GM21367 (cell line): Measurements from ENCODE around the gene EVA1A.

Experiments
- ATAC-seq: cut with Tn5 transposase; IDR thresholded peaks from one replicate; pipeline ENCODE4 v1.9.1; 2021; ENCODE audit not compliant: unreplicated experiment

The EVA1A gene

GRCh38 chr2:75458201-75458600, 102.5 kb downstream of the EVA1A start:
- ATAC-seq, result no peak

DNA sequence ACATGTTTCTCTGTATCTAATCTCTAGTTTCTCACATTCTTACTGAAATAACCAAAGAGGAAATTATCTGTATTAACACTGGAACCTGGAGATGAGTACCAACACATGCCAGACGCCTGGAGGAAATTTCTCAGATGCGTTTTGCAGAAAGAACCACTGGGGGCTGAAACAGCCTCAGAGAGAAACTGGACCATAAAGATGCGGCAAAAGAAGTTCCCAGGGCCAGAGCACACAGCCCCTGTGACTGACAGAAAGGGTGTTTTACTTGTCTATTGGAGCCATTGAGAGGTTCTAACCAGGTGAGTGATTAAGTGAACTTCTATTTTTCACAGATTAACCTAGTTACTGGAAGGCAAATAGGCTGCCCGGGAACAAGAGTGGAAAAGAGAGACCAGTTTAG, 103.9 kb downstream of the EVA1A start:
- ATAC-seq, result no peak

- ATAC-seq, result no peak
Observed at GRCh38 chr2:75456111-75456510, 104.6 kb downstream of the EVA1A start.

GRCh38 chr2:75454241-75454620, 106.5 kb downstream of the EVA1A start:
- no peak for ATAC-seq

DNA sequence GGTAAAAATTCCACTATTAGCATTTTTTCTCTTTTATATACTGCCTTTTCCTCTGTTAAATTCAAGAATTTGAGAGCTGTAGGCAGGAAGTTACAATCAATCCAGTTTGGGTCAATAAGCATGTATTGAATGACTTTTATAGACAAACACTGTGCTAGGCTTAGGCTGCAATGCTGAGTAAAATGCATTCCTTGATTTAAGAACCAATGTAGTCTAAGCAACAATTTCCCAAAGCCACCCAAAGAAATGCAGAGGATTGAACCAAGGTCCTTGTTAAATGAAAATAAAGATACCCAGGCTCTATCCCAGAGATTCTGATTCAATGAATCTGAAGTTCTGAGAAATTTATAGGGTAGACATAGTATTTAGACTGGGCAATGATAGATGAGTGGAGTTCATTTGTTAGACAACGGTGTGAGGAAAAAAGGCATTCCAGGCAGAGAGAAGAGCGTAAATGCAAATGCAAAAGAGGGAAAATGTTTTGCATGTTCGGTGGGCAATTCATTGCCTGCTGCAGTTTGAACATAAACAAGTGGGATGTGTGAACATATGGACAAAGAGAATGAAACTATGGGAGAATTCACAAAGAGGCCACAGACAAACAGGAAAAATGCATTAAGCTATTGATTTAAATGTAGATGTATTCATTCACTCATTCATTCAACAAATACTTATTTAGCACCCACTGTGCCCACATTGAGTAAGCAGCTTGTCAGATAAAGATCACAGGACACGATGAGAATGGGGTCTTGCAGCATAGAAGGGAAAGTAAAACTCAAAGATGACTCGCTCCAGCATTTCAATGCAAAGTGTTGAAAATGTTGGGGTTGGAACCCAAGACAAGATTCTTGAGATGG, 107.1 kb downstream of the EVA1A start:
- ATAC-seq, result no peak

GRCh38 chr2:75450068-75450467, 110.7 kb downstream of the EVA1A start:
- ATAC-seq, result no peak

GRCh38 chr2:75447176-75447575, 113.6 kb downstream of the EVA1A start:
- no peak for ATAC-seq
